Psoas muscle (tissue), 8 donors: ENCODE data around the gene PRMT7. TPM values are rescaled to one million over a fixed set of nuclear protein-coding genes. Genes with fewer than 3 reads are reported as not detected.
A peak's percentile ranks its signal among the peaks of the same experiment; 100 is the strongest.

ENCODE experiments used
- ATAC-seq, 4 donors: fragments of 200-7000 bp; cut with Tn5 transposase; one replicate each; pipeline ENCODE4 v1.9.1; 2020; ENCODE audit warnings: moderate library complexity in 3 of 4, mild to moderate bottlenecking in 2 of 4
- DNase-seq, 2 donors: peaks; one replicate each; pipeline ENCODE4 v3.0.0-alpha.2; 2020
- H3K27ac ChIP-seq: fragments of 200-600 bp; one replicate; pipeline ENCODE4 v1.8.0; 2022
- H3K27me3 ChIP-seq, 3 donors: fragments of 200-600 bp in 1 of 3; one replicate each; pipeline versions ENCODE4 v1.6.1 to v1.8.0; 2013 to 2022; ENCODE audit warnings: low read length in 2 of 3, mild to moderate bottlenecking in 2 of 3, moderate library complexity in 1 of 3; ENCODE audit not compliant: insufficient read depth in 3 of 3
- H3K36me3 ChIP-seq, 2 donors: fragments of 200-600 bp in 1 of 2; one replicate each; pipeline versions ENCODE4 v1.6.1 to v1.8.0; 2013 to 2022; ENCODE audit warnings: low read depth in 1 of 2, mild to moderate bottlenecking in 1 of 2, moderate library complexity in 1 of 2; ENCODE audit not compliant: insufficient read depth in 1 of 2
- H3K4me1 ChIP-seq: fragments of 200-600 bp; one replicate; pipeline ENCODE4 v1.8.0; 2022
- H3K4me3 ChIP-seq: fragments of 200-600 bp; one replicate; pipeline ENCODE4 v1.8.0; 2022; ENCODE audit warnings: mild to moderate bottlenecking
- H3K9me3 ChIP-seq: fragments of 200-600 bp; one replicate; pipeline ENCODE4 v1.8.0; 2022
- WGBS, 3 donors: extraction: QIAGEN DNeasy Blood & Tissue Kit; methylation state at CpG; one replicate each; pipeline versions ENCODE4 v1.1.6 to v1.1.7; 2013; 5-methylcytosine and 5-hydroxymethylcytosine counted together
- intact Hi-C, 2 donors: fragments of 100-400 bp; cut with DNase I; formaldehyde crosslinking; loops; one replicate each; pipeline versions ENCODE4 v1.11.0 to v1.14.2; 2022
- polyA plus RNA-seq, 3 donors: library from polyadenylated mRNA; stranded (reverse); fragments of 200-250 nt; gene quantifications; one replicate each; pipeline ENCODE4 v1.2.3, GENCODE V29; 2013
- total RNA-seq, 4 donors: library from RNA; stranded (reverse); fragmentation: NEBNext Ultra II Directional in 2 of 4; extraction: Animal tissue kit (Norgen Biotek cat#: 25700) in 2 of 4; gene quantifications; one replicate each; pipeline versions ENCODE4 v1.2.1 to v1.2.4, GENCODE V29; 2021 to 2023
- TF ChIP-seq, protein P1 (sequence below): fragments of 200-600 bp; IDR thresholded peaks from one replicate; pipeline ENCODE4 v1.8.0; 2022; ENCODE audit warnings: antibody characterized with exemption
- donor health status: healthy with polysubstance abuse.
- donor health status: DM: no; HTN: no; CAD: no; lungs with moderate emphysema.
- donor health status: Bipolar disorder and iron deficiency.
- donor health status: healthy.
- donor health status: DM: yes; HTN: yes; CAD: no.
- donor health status: DM: no; HTN: no; CAD: no.
- donor health status: DM: no; HTN: no; CAD: no.
- donor health status: DM: yes; HTN: yes; CAD: no.

Gene PRMT7
- total and polyA plus RNA-seq, 7 donors: 18.9 to 45.1 (median 26.0) TPM

GRCh38 chr16:68368301-68368888 lies 57.6 kb downstream of the PRMT7 start:
- TF ChIP-seq, protein P1, sequence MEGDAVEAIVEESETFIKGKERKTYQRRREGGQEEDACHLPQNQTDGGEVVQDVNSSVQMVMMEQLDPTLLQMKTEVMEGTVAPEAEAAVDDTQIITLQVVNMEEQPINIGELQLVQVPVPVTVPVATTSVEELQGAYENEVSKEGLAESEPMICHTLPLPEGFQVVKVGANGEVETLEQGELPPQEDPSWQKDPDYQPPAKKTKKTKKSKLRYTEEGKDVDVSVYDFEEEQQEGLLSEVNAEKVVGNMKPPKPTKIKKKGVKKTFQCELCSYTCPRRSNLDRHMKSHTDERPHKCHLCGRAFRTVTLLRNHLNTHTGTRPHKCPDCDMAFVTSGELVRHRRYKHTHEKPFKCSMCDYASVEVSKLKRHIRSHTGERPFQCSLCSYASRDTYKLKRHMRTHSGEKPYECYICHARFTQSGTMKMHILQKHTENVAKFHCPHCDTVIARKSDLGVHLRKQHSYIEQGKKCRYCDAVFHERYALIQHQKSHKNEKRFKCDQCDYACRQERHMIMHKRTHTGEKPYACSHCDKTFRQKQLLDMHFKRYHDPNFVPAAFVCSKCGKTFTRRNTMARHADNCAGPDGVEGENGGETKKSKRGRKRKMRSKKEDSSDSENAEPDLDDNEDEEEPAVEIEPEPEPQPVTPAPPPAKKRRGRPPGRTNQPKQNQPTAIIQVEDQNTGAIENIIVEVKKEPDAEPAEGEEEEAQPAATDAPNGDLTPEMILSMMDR: no peak
- Histone ChIP-seq H3K27me3 (no peaks in the 10 kb centered on the region), H3K27ac (no peak overlapping the region), H3K4me1 (no peaks in the 10 kb centered on the region), H3K9me3 (no peaks in the 10 kb centered on the region), H3K4me3 (no peak overlapping the region), H3K36me3 (no peaks in the 10 kb centered on the region)
- no peak for DNase-seq
- 83 to 84% (median 83%) methylated on average over 12 of the region's 12 CpGs for WGBS, 3 donors
- intact Hi-C loops: loop anchor here in 1 of 2 donors (10.0 kb wide), 1 partner anchor 146 kb away; no protein-coding TSS in a partner anchor
- no peak for ATAC-seq

DNA sequence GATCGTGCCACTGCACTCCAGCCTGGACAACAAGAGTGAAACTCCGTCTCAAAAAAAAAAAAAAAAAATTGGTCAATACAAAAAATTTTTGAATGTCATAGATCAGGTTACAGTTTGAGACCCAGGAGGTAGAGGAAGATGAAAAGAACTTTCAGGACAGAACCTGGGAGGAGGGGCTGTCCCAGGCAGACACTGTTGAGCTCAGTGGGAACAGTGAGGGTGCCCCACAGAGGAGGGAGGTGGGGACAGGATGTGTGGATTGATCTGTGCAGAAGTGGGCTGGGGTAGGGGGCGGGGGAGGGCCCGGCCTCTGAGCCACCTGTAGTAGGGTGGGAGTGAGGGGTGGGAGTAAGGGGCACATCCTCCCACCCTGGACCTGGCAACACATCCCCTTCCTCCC lies 58.3 kb downstream of the PRMT7 start:
- Histone ChIP-seq H3K4me1 (no peaks in the 10 kb centered on the region), H3K27ac (no peak overlapping the region), H3K27me3 (no peaks in the 10 kb centered on the region), H3K4me3 (no peak overlapping the region), H3K9me3 (no peaks in the 10 kb centered on the region), H3K36me3 (no peaks in the 10 kb centered on the region)
- no peak for ATAC-seq
- DNase-seq: no peak
- WGBS, 3 donors: 63 to 90% (median 74%) methylated on average over 3 to 4 of the region's 4 CpGs
- intact Hi-C loops: loop anchor here in 1 of 2 donors (10.0 kb wide), 1 partner anchor 146 kb away; no protein-coding TSS in a partner anchor
- TF ChIP-seq, protein P1: no peak

- Histone ChIP-seq H3K4me3 (no peak overlapping the region), H3K9me3 (no peaks in the 10 kb centered on the region), H3K36me3 (no peaks in the 10 kb centered on the region), H3K27ac (no peak overlapping the region), H3K27me3 (no peaks in the 10 kb centered on the region), H3K4me1 (no peaks in the 10 kb centered on the region)
- TF ChIP-seq, protein P1: no peak
- WGBS, 3 donors: 45 to 58% (median 49%) methylated on average over 23 of the region's 23 CpGs
- intact Hi-C loops: loop anchor here in 1 of 2 donors (10.0 kb wide), 1 partner anchor 145 kb away; no protein-coding TSS in a partner anchor
- DNase-seq (peak in 1 of 2 donors; percentile 40), ATAC-seq (peak in 2 of 4 donors; percentile 6 to 21)
These were observed 59.1 kb downstream of the PRMT7 start for GRCh38 chr16:68369697-68370580.

DNA sequence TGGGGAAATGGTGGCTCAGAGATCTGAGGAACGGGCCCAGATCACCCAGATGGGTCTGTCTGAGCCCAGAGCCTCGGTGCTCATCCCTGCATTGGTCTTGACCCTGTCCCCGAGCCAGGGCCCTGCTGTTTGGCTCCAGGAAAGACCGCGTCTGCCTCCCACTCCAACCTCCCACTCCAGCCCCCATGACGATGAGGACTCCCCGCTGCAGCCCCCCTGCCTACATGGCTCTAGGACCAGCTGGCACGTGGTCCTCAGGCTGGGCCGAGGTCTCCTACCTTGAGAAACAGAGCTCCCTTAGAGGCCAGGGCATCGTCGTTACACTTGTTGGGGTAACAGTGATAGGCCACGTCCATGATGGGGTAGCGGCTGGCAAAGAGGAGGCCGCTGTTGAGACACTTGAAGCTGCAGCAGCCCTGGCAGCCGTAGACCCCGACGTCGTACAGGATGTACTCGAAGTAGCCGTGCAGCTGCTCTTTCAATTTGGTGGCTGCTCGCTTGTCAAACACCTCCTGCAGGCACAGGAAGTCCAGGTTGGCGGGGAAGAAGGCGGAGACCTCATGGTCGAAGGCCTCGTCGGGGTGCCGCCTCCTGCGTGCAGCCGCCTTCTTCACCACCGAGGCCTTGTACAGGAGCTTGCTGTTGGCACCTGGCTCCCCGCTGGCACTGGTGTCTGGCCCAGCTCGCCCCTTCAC lies 59.9 kb downstream of the PRMT7 start:
- intact Hi-C loops: no loop called here
- no peak for ATAC-seq
- 66 to 74% (median 68%) methylated on average over 32 of the region's 32 CpGs for WGBS, 3 donors
- no peaks in the 10 kb centered on the region for H3K36me3 ChIP-seq
- H3K27ac ChIP-seq: no peak overlapping the region
- no peaks in the 10 kb centered on the region for H3K27me3 ChIP-seq
- H3K9me3 ChIP-seq: no peaks in the 10 kb centered on the region
- no peaks in the 10 kb centered on the region for H3K4me1 ChIP-seq
- TF ChIP-seq, protein P1: no peak
- H3K4me3 ChIP-seq: no peak overlapping the region
- DNase-seq: no peak
